IMR-90 (cell line): ENCODE data around the gene ITCH. TPM values are rescaled to one million over a fixed set of nuclear protein-coding genes. Genes with fewer than 3 reads are reported as not detected.

ENCODE experiments used
- ATAC-seq: fragments of 200-7000 bp; cut with Tn5 transposase; 2 replicates; pipeline ENCODE4 v1.9.1; 2020; ENCODE audit warnings: low read depth, mild to moderate bottlenecking, moderate library complexity
- BruUV-seq: library from RNA; stranded (reverse); fragments of 400-500 nt; replicated peaks from 2 replicates; lab custom pipeline; 2021; lab: Mats Ljungman, UMichigan
- CTCF ChIA-PET: fragments of 300-600 bp; formaldehyde crosslinking; extraction: SDS; loops from one replicate; lab custom pipeline; 2021; ENCODE audit warnings: antibody characterized with exemption; lab: Yijun Ruan, JAX
- POLR2A ChIA-PET: fragments of 300-600 bp; sonication (Branson Sonifier 250); formaldehyde crosslinking; loops from one replicate; lab custom pipeline; 2022; ENCODE audit warnings: antibody characterized with exemption; ENCODE audit not compliant: unreplicated experiment; lab: Charles Lee
- DNase-seq: peaks from one replicate; pipeline ENCODE4 v3.0.0; 2013
- H2AFZ ChIP-seq: replicated peaks from 2 replicates; pipeline ENCODE3; 2013; ENCODE audit warnings: low read length, mild to moderate bottlenecking; ENCODE audit not compliant: poor library complexity
- H2AK5ac ChIP-seq: 2 replicates; pipeline ENCODE4 v1.6.1; 2013; ENCODE audit warnings: low read depth, low read length, inconsistent platforms
- H2AK9ac ChIP-seq: replicated peaks from 2 replicates; pipeline ENCODE3; 2013; ENCODE audit warnings: mild to moderate bottlenecking, low read depth, low read length, moderate library complexity; ENCODE audit not compliant: poor library complexity
- H2BK120ac ChIP-seq: 2 replicates; pipeline ENCODE4 v1.6.1; 2013; ENCODE audit warnings: low read depth, low read length, inconsistent platforms
- H2BK15ac ChIP-seq: 3 replicates; pipeline ENCODE4 v1.6.1; 2013; ENCODE audit warnings: low read depth, low read length, inconsistent platforms
- H2BK20ac ChIP-seq: 2 replicates; pipeline ENCODE4 v1.6.1; 2013; ENCODE audit warnings: low read depth, mild to moderate bottlenecking, inconsistent platforms, low read length, moderate library complexity
- H2BK5ac ChIP-seq: 2 replicates; pipeline ENCODE4 v1.6.1; 2013; ENCODE audit warnings: mild to moderate bottlenecking, low read depth, low read length, inconsistent platforms; ENCODE audit not compliant: poor library complexity, severe bottlenecking
- H3K14ac ChIP-seq: replicated peaks from 2 replicates; pipeline ENCODE4 v1.6.1; 2013; ENCODE audit warnings: low read depth, low read length, inconsistent platforms
- H3K18ac ChIP-seq: 2 replicates; pipeline ENCODE4 v1.6.1; 2013; ENCODE audit warnings: low read depth, low read length, control low read depth
- H3K23ac ChIP-seq: 2 replicates; pipeline ENCODE4 v1.6.1; 2013; ENCODE audit warnings: low read depth, low read length, inconsistent platforms
- H3K27ac ChIP-seq: 2 replicates; pipeline ENCODE4 v1.5.1; 2013; ENCODE audit warnings: mild to moderate bottlenecking, control low read depth, low read length; ENCODE audit not compliant: insufficient read depth
- H3K27me3 ChIP-seq: 2 replicates; pipeline ENCODE4 v1.6.1; 2013; ENCODE audit warnings: low read length; ENCODE audit not compliant: control insufficient read depth, insufficient read depth
- H3K36me3 ChIP-seq: 2 replicates; pipeline ENCODE4 v1.6.1; 2013; ENCODE audit warnings: low read length, mixed read lengths; ENCODE audit not compliant: control insufficient read depth, insufficient read depth
- H3K4ac ChIP-seq: 2 replicates; pipeline ENCODE4 v1.6.1; 2013; ENCODE audit warnings: low read depth, low read length, inconsistent platforms
- H3K4me1 ChIP-seq: 2 replicates; pipeline ENCODE4 v1.6.1; 2013; ENCODE audit warnings: low read length, mixed read lengths; ENCODE audit not compliant: control insufficient read depth, insufficient read depth
- H3K4me2 ChIP-seq: 2 replicates; pipeline ENCODE4 v1.6.1; 2013; ENCODE audit warnings: low read depth, mild to moderate bottlenecking, control low read depth, low read length, moderate library complexity
- H3K4me3 ChIP-seq: 2 replicates; pipeline ENCODE4 v1.5.1; 2013; ENCODE audit warnings: low read depth, mild to moderate bottlenecking, control low read depth, low read length, moderate library complexity; ENCODE audit not compliant: insufficient read depth
- H3K56ac ChIP-seq: 2 replicates; pipeline ENCODE4 v1.6.1; 2013; ENCODE audit warnings: low read length, inconsistent platforms; ENCODE audit not compliant: insufficient read depth; ENCODE audit errors: extremely low read depth
- H3K79me1 ChIP-seq, 2 experiments: 2 replicates each; pipeline ENCODE4 v1.6.1; 2013; ENCODE audit warnings: low read length in 2 of 2, inconsistent platforms in 1 of 2, low read depth in 1 of 2
- H3K9ac ChIP-seq: 2 replicates; pipeline ENCODE4 v1.6.1; 2013; ENCODE audit warnings: low read depth, low read length, control low read depth
- H3K9me1 ChIP-seq: 2 replicates; pipeline ENCODE4 v1.6.1; 2013; ENCODE audit warnings: low read length, inconsistent platforms; ENCODE audit not compliant: insufficient read depth
- H3K9me3 ChIP-seq: 2 replicates; pipeline ENCODE4 v1.6.1; 2013; ENCODE audit warnings: low read length; ENCODE audit not compliant: control insufficient read depth, insufficient read depth
- H4K20me1 ChIP-seq: 2 replicates; pipeline ENCODE4 v1.6.1; 2013; ENCODE audit warnings: low read length, inconsistent platforms; ENCODE audit not compliant: insufficient read depth
- H4K5ac ChIP-seq: 2 replicates; pipeline ENCODE4 v1.6.1; 2013; ENCODE audit warnings: mild to moderate bottlenecking, low read depth, low read length, control low read depth
- H4K8ac ChIP-seq, 2 experiments: 2 replicates each; pipeline ENCODE4 v1.6.1; 2013; ENCODE audit warnings: low read depth in 2 of 2, low read length in 2 of 2, control low read depth in 1 of 2, inconsistent platforms in 1 of 2
- H4K91ac ChIP-seq: 2 replicates; pipeline ENCODE4 v1.6.1; 2013; ENCODE audit warnings: low read depth, low read length, inconsistent platforms; ENCODE audit not compliant: insufficient read depth
- CHD1 ChIP-seq: IDR thresholded peaks from 2 replicates; pipeline ENCODE4 v1.6.1; 2012; ENCODE audit warnings: low read depth, low read length, improper control_type of control experiment
- FOS ChIP-seq: fragments of 150-350 bp; IDR thresholded peaks from 2 replicates; pipeline ENCODE4 v1.6.1; 2016; ENCODE audit warnings: low read depth, low read length
- MAFK ChIP-seq: IDR thresholded peaks from 2 replicates; pipeline ENCODE4 v1.6.1; 2012; ENCODE audit warnings: low read depth, low read length, improper control_type of control experiment
- MXI1 ChIP-seq: IDR thresholded peaks from 2 replicates; pipeline ENCODE4 v1.6.1; 2012; ENCODE audit warnings: low read depth, mild to moderate bottlenecking, low read length, moderate library complexity, borderline replicate concordance
- NFE2L2 ChIP-seq: fragments of 150-350 bp; IDR thresholded peaks from 2 replicates; pipeline ENCODE4 v1.6.1; 2016; ENCODE audit warnings: low read depth, mild to moderate bottlenecking, low read length
- POLR2A ChIP-seq: IDR thresholded peaks from 2 replicates; pipeline ENCODE4 v1.6.1; 2012; ENCODE audit warnings: mild to moderate bottlenecking, low read depth, low read length
- RFX5 ChIP-seq: IDR thresholded peaks from 2 replicates; pipeline ENCODE4 v1.8.0; 2012; ENCODE audit warnings: low read depth, mild to moderate bottlenecking, low read length, moderate library complexity
- SMC3 ChIP-seq: fragments of 150-350 bp; IDR thresholded peaks from 2 replicates; pipeline ENCODE4 v1.6.1; 2016; ENCODE audit warnings: low read depth, mild to moderate bottlenecking, antibody characterized with exemption, low read length, moderate library complexity
- WGBS, 2 experiments: methylation state at CpG; one replicate each; pipeline versions ENCODE4 v1.1.5 to v1.1.7; 2013; ENCODE audit warnings: missing lambda C conversion rate in 2 of 2; ENCODE audit not compliant: insufficient read length in 1 of 2; ENCODE audit errors: extremely low coverage in 2 of 2; 5-methylcytosine and 5-hydroxymethylcytosine counted together
- dilution Hi-C: fragments of 300-500 bp; cut with HindIII; formaldehyde crosslinking; loops from one replicate; pipeline ENCODE4 v1.14.3; 2018; ENCODE audit warnings: low sequenced_read_pairs; ENCODE audit not compliant: unreplicated experiment
- in situ Hi-C: fragments of 300-500 bp; cut with MboI; formaldehyde crosslinking; loops from 3 replicates; pipeline ENCODE4 v1.14.3; 2019; ENCODE audit warnings: low sequenced_read_pairs, inconsistent platforms, mixed read lengths
- intact Hi-C: fragments of 100-400 bp; cut with micrococcal nuclease; formaldehyde crosslinking; loops from 2 replicates; pipeline ENCODE4 v1.10.0; 2022
- polyA plus RNA-seq, 3 experiments: library from polyadenylated mRNA; depleted of rRNA; stranded (reverse); fragments of >200 nt; gene quantifications; 2 replicates each; pipeline ENCODE4 v1.2.3, GENCODE V29; 2012; ENCODE audit warnings: low replicate concordance in 1 of 3
- total RNA-seq: library from RNA; depleted of rRNA; stranded (reverse); fragments of >200 nt; gene quantifications from 2 replicates; pipeline ENCODE4 v1.2.3, GENCODE V29; 2012
- TF ChIP-seq, protein P1 (sequence below): fragments of 150-350 bp; IDR thresholded peaks from 2 replicates; pipeline ENCODE4 v1.6.1; 2017; ENCODE audit warnings: mild to moderate bottlenecking, antibody characterized with exemption, low read length, low read depth

ITCH gene
- total and polyA plus RNA-seq, 2 of the 4 experiments (the other 2 are of a cell fraction): 12.7 to 94.6 TPM

- ChIA-PET CTCF (no interaction called here), POLR2A (interaction anchor here (0.6 kb wide), 1 partner anchor 861 kb away, joined by 5 read pairs; no protein-coding TSS in a partner anchor)
- H4K8ac ChIP-seq: no peak overlapping the region
- no peak overlapping the region for H3K4me2 ChIP-seq
- ATAC-seq (no peak), DNase-seq (no peak)
- H3K79me1 ChIP-seq: peaks cover 61 to 84% of the 10 kb centered on the region in 2 experiments
- peaks cover 22% of the 10 kb centered on the region for H4K20me1 ChIP-seq
- no TSS peak for BruUV-seq
- H2BK120ac ChIP-seq: no peak overlapping the region
- H4K5ac ChIP-seq: no peak overlapping the region
- peaks cover 69% of the 10 kb centered on the region for H3K36me3 ChIP-seq
- peaks cover 52% of the 10 kb centered on the region for H3K9me1 ChIP-seq
- in situ Hi-C loops (no loop called here), intact Hi-C loops (no loop called here), dilution Hi-C loops (no loop called here)
- TF ChIP-seq POLR2A (no peak), MXI1 (no peak), SMC3 (no peak), NFE2L2 (no peak), RFX5 (no peak), CHD1 (no peak), MAFK (no peak), FOS (no peak)
- TF ChIP-seq, protein P1, sequence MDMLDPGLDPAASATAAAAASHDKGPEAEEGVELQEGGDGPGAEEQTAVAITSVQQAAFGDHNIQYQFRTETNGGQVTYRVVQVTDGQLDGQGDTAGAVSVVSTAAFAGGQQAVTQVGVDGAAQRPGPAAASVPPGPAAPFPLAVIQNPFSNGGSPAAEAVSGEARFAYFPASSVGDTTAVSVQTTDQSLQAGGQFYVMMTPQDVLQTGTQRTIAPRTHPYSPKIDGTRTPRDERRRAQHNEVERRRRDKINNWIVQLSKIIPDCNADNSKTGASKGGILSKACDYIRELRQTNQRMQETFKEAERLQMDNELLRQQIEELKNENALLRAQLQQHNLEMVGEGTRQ: no peak
- H3K9ac ChIP-seq: no peak overlapping the region
- H3K18ac ChIP-seq: no peak overlapping the region
- H3K4ac ChIP-seq: 0 out of 2 replicates have a peak overlapping the region, but pooled peaks have one; percentile 41
- H3K4me1 ChIP-seq: peaks cover 27% of the 10 kb centered on the region
- peak overlapping the region; percentile 4; the same call in 1 of the 2 replicates for H3K23ac ChIP-seq
- H4K91ac ChIP-seq: no peak overlapping the region
- H3K9me3 ChIP-seq: no peaks in the 10 kb centered on the region
- H2BK20ac ChIP-seq: 0 out of 2 replicates have a peak overlapping the region, but pooled peaks have one; percentile 6
- H2AK5ac ChIP-seq: peak overlapping the region; percentile 43; the same call in 1 of the 2 replicates
- no peak overlapping the region for H3K27ac ChIP-seq
- H3K56ac ChIP-seq: no peak overlapping the region
- H2AK9ac ChIP-seq: no peak overlapping the region
- H3K4me3 ChIP-seq: no peak overlapping the region
- H3K14ac ChIP-seq: no peak overlapping the region
- H3K27me3 ChIP-seq: no peaks in the 10 kb centered on the region
- H2BK15ac ChIP-seq: no peak overlapping the region; the same call in 2 of the 3 replicates
- no CpG with 5 or more reads among the region's 3 CpGs for WGBS, 2 experiments
- no peak overlapping the region for H2AFZ ChIP-seq
- no peak overlapping the region for H2BK5ac ChIP-seq
Observed at GRCh38 chr20:34529742-34530141, 166.7 kb downstream of the ITCH start.
